ENCODE measurements around the gene IL7R. TPM values are rescaled to one million over a fixed set of nuclear protein-coding genes. Genes with fewer than 3 reads are reported as not detected.
"Not testable (repeated sequence)": the region's sequence is repeated elsewhere in the genome, so short reads cannot be mapped to it uniquely, and the experiment has no call there.

Gene IL7R
- total and polyA plus RNA-seq, 2 donors: 1.5 to 6.7 TPM

DNA sequence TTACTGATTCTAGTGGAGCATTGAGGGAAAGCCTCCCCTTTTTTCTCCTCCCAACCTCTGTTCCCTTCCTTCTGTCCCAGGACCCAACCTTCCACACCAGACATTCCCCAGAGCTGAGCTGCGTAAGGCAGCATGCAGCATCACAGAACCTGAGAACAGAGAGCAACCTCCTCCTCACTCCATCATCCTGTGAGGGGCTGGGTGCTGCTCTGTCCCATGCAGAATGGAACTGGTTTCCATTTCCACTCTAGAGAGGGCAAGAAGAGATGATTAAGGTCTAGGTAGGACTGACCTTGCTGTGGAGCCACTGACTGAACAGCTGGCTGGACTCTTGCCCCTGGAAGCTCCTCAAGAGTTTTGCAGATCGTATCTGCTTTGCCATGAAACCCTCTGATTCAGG, 30.1 kb upstream of the IL7R start:
- 82% methylated on average over 2 of the region's 2 CpGs for WGBS
- DNase-seq (ENCODE audit: extremely low spot score): no peak

DNA sequence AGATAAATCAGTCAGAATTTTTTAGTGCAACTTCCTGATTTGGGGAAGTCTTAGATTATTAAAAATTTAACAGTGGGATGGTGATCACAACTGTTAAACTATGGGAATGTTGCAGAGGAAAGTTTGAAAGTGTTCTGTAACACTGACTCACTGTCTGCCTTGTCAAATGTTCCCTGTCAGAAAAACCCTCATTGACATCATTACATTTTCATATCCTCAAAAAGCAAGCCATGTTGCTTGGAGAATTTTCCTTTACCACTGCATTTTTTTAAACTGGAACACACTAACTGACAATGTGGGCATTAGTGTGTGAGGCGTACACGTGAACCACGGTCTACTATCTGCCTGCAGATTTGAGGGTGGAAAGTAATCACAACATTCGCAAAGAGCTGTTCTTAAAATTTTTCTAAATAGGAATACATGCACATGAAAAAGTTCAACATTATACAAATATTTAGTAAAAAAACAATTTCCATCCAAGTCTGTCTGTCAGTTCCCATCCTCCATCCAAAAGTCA, 28.6 kb upstream of the IL7R start:
- Histone ChIP-seq H3K4me1 (ENCODE audit: insufficient read depth) (no peaks in the 10 kb centered on the region), H3K27ac (ENCODE audit: low read depth) (no peak overlapping the region), H3K4me3 (ENCODE audit: low read depth, low read length) (no peak overlapping the region), H3K36me3 (ENCODE audit: insufficient read depth) (no peaks in the 10 kb centered on the region)
- DNase-seq (ENCODE audit: extremely low spot score): no peak
- WGBS: 82% methylated on average over 4 of the region's 4 CpGs

More for the DNA sequence above, 30.1 kb upstream of the IL7R start:
- H3K4me1 ChIP-seq (ENCODE audit: insufficient read depth): no peaks in the 10 kb centered on the region
- no peaks in the 10 kb centered on the region for H3K36me3 ChIP-seq (ENCODE audit: insufficient read depth)
- no peak overlapping the region for H3K4me3 ChIP-seq (ENCODE audit: low read depth, low read length)
- no peak overlapping the region for H3K27ac ChIP-seq (ENCODE audit: low read depth)

DNA sequence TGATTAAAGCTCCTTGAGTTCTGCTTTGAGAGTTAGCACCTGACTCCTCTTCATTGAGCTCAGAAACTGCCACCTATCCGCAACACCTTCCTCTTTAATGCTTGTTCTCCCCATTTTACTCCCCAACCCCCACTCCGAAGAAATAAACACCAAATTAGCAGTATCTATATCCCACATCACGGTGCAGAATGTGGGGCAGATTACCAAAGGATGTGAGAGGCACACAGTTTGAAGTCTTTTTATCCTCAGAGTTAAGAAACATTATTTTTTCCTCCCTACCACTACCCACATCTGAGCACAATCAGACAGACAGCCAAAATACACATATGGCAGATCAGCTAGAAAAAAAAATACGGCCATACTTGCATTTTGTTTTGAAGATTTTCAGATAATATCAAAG, 26.1 kb upstream of the IL7R start:
- H3K4me1 ChIP-seq (ENCODE audit: insufficient read depth): no peaks in the 10 kb centered on the region
- WGBS: 57% methylated on average over 4 of the region's 4 CpGs
- DNase-seq (ENCODE audit: extremely low spot score): no peak

DNA sequence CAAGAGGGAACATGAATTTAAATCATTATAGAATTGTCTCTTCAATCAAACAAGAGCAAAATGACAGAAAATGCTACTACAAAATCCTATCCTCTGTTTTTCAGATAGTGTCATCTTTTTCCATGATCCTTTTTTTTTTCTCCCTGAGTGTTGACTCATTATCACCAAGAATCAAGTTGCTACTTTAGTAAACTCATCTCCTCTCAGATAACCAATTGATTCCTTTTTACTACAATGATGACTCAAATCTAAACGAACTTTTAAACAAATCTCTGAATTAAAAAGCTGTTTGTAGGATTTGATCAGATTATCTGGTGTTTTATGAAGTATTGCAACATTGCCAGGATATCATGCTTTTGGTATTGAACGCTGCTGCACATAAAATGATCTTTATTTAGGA, 23.9 kb upstream of the IL7R start:
- 64% methylated on average over 2 of the region's 2 CpGs for WGBS
- no peaks in the 10 kb centered on the region for H3K4me1 ChIP-seq (ENCODE audit: insufficient read depth)
- no peak overlapping the region for H3K27ac ChIP-seq (ENCODE audit: low read depth)
- no peak for DNase-seq (ENCODE audit: extremely low spot score)
- H3K4me3 ChIP-seq (ENCODE audit: low read depth, low read length): no peak overlapping the region
- no peaks in the 10 kb centered on the region for H3K36me3 ChIP-seq (ENCODE audit: insufficient read depth)

More for the DNA sequence above, 26.1 kb upstream of the IL7R start:
- no peaks in the 10 kb centered on the region for H3K36me3 ChIP-seq (ENCODE audit: insufficient read depth)
- no peak overlapping the region for H3K27ac ChIP-seq (ENCODE audit: low read depth)
- no peak overlapping the region for H3K4me3 ChIP-seq (ENCODE audit: low read depth, low read length)

DNA sequence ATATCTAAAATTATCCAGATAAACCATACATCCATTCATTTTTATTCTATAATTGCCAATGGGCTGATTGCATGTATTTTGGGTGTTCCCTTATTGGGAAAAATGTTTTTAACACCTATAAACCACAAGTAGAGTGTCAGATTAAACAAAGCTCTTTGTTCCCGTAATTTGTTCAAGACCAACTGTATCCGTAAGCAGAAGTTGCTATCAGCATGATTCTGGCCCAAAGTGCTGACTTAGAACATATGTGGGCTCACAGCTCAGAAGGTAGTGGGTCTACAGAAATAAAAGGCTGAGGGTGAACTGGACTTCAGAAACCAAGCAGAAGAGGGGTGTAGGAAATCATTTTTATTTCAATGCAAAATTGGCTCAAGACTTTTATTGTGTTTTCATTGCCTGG, 23.5 kb upstream of the IL7R start:
- WGBS: 80% methylated on average over 2 of the region's 2 CpGs
- no peaks in the 10 kb centered on the region for H3K36me3 ChIP-seq (ENCODE audit: insufficient read depth)

DNA sequence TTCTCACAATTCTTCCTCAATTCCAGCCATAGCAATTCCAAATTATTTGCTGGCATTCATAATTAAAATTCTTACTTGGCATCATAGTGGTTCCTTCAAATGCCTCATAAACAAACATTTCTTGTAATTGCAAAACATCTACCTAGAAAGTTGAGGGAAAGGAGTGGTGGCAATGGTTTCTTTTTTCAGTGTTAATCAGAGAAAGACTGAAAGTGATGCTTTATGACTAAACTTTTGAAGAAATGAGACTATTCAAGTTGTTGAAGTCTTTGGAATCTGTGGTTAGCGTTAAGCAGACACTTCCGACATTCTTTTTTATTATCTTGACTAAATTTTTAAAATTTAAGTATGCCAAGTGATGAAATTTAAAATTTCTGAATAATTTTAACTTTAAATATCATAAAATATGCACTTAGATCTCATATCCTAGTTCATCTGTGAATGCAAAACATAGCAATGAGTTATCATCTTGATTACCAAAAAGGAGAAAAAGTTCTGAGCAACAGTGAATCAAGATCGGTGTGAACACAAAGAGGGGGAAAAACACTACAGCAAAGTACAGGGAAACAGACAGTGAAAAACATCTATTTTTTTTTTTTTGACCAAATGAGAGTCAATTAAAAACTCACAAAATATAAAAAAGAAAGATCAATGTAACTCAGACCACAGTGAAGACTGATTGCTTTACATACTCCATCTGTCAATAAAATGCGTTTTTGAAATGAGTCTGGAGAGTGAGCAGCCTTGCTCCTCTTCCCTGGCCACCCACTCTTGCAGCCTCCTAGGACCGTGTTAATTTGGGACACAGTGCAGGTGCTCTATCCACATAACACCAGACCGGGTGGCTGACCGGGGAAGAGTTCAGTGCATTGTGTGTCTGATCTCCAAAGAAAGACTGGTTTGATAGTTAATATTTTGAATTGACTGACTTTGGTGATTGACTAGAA, 20.6 kb upstream of the IL7R start:
- no peak overlapping the region for H3K27ac ChIP-seq (ENCODE audit: low read depth)
- no peaks in the 10 kb centered on the region for H3K4me1 ChIP-seq (ENCODE audit: insufficient read depth)
- no peak for DNase-seq (ENCODE audit: extremely low spot score)
- H3K36me3 ChIP-seq (ENCODE audit: insufficient read depth): no peaks in the 10 kb centered on the region
- 84% methylated on average over 7 of the region's 7 CpGs for WGBS
- no peak overlapping the region for H3K4me3 ChIP-seq (ENCODE audit: low read depth, low read length)

More for the DNA sequence above, 23.5 kb upstream of the IL7R start:
- DNase-seq (ENCODE audit: extremely low spot score): no peak
- Histone ChIP-seq H3K27ac (ENCODE audit: low read depth) (no peak overlapping the region), H3K4me1 (ENCODE audit: insufficient read depth) (no peaks in the 10 kb centered on the region), H3K4me3 (ENCODE audit: low read depth, low read length) (no peak overlapping the region)

DNA sequence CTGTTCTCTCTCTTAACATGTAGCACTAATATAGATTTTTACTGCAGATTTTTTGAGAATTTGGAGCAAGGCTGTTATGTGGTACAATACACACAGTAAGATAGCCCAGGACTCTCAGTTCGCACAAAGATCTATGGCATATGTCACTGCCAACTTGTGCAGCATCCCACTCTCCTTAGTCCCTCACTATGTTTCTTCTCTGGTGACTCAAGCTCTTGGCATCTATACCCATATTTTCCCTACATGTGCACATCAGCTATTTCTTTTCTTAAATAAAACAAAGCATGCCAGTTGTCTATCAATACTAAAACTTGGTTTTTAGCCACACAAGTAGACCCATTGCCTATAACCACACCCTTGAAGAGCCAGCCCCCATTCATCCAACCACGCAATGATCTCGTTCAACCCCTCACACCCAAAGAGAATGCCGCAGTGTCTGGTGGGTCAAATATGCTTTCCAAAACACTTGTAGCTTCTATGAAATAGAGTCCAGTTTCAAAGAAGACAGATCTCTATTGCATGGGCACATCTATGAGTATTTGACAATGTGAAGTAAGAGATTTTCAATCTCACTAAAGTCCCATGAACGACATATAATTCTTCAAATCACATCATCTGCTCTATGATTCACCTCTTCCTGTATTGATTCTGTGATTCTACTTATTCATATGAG, 18.2 kb upstream of the IL7R start:
- 90% methylated on average over 5 of the region's 5 CpGs for WGBS
- no peak overlapping the region for H3K4me3 ChIP-seq (ENCODE audit: low read depth, low read length)
- H3K36me3 ChIP-seq (ENCODE audit: insufficient read depth): no peaks in the 10 kb centered on the region
- no peaks in the 10 kb centered on the region for H3K4me1 ChIP-seq (ENCODE audit: insufficient read depth)
- no peak overlapping the region for H3K27ac ChIP-seq (ENCODE audit: low read depth)
- no peak for DNase-seq (ENCODE audit: extremely low spot score)

DNA sequence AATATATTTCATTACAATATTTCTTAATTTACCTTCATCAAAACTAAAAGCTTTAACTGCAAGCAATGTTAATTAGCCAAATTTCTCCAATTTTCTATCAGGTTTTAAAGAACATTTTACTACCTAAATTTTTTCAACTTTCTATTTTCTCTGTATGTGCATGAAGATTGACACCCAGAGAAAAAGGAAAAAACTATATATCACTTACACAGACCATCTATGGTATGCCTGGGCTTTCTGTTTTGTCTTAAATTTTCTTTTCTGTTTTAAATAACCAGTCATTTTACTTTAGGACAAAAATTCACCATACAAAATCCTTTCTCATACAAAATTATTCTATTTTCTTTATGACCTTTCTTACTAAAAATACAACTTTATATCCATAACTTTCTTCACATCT, 13.8 kb upstream of the IL7R start:
- no peak for DNase-seq (ENCODE audit: extremely low spot score)
- no peaks in the 10 kb centered on the region for H3K4me1 ChIP-seq (ENCODE audit: insufficient read depth)
- H3K27ac ChIP-seq (ENCODE audit: low read depth): no peak overlapping the region
- H3K4me3 ChIP-seq (ENCODE audit: low read depth, low read length): no peak overlapping the region
- no peaks in the 10 kb centered on the region for H3K36me3 ChIP-seq (ENCODE audit: insufficient read depth)

DNA sequence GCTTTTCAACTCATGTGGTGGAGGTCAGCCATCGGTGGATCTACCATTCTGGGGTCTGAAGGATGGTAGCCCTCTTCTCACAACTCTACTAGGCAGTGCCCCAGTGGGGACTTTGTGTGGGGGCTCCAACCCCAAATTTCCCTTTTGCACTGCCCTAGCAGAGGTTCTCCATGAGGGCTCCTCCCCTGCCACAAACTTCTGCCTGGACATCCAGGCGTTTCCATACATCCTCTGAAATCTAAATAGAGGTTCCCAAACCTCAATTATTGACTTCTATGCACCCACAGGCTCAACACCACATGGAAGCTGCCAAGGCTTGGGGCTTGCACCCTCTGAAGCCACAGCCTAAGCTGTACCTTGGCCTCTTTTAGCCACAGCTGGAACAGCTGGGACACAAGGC, 11.2 kb upstream of the IL7R start:
- WGBS: 76% methylated on average over 2 of the region's 2 CpGs
- H3K4me3 ChIP-seq (ENCODE audit: low read depth, low read length); DNase-seq (ENCODE audit: extremely low spot score); H3K36me3 ChIP-seq (ENCODE audit: insufficient read depth); H3K27ac ChIP-seq (ENCODE audit: low read depth); H3K4me1 ChIP-seq (ENCODE audit: insufficient read depth): not testable (repeated sequence)

DNA sequence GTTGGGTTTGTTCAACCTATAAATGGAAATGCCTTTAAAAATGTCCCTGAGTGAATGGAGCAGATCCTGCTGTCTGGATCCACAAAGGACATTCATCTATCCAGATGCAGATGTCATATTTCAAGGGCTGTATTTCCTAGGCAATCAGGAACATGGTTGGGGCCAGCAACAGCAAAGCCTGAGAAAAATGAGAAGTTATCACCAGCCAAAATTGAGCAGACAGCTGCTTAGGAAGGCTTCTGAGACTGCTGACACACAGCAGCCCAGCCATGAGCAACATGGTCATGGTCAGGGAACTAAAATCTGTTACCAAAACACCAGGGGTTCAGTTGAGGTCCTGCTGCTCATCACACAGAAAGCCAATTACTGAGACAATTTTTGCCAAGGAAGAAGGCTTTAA, 9.2 kb upstream of the IL7R start:
- Histone ChIP-seq H3K4me3 (ENCODE audit: low read depth, low read length) (no peak overlapping the region), H3K4me1 (ENCODE audit: insufficient read depth) (no peaks in the 10 kb centered on the region), H3K36me3 (ENCODE audit: insufficient read depth) (no peaks in the 10 kb centered on the region), H3K27ac (ENCODE audit: low read depth) (no peak overlapping the region)
- no peak for DNase-seq (ENCODE audit: extremely low spot score)

DNA sequence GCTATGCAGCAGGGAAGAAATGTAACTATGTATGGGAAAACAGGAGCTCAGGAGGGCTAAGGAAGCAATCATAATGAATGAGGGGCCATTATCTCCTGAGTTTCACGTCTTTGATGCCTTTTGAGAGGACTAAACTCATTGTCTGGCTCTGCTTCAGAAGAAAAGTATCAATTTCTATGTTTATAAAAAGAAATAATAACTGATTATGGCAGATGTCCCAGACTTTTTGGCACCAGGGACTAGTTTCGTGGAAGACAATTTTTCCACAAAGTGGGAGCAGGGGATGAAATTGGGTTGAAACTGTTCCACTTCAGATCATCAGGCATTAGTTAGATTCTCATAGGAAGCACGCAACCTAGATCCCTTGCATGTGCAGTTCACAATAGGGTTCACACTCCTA, 8.7 kb upstream of the IL7R start:
- Histone ChIP-seq H3K27ac (ENCODE audit: low read depth) (no peak overlapping the region), H3K4me3 (ENCODE audit: low read depth, low read length) (no peak overlapping the region), H3K4me1 (ENCODE audit: insufficient read depth) (no peaks in the 10 kb centered on the region), H3K36me3 (ENCODE audit: insufficient read depth) (no peaks in the 10 kb centered on the region)
- DNase-seq (ENCODE audit: extremely low spot score): no peak
- 43% methylated on average over 3 of the region's 3 CpGs for WGBS

DNA sequence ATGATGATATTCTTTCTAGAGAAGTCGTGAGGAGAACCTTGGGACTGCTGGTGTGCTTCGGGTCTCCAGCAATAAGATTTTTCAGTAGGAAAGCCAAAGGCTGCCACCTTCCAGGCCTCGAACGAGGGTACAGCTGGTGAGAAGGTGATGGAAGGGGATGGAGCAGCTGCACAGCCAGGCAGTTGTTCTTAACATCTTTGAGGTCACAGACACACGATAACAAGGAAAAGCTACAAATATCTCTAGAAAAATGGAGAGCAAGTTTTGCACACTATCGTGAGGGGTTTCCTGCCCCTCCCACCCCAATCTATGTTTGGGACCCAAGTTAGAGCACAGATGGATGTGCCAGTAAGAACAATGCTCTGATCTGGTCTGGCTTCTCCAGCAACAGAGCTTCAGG, 6.8 kb upstream of the IL7R start:
- no peaks in the 10 kb centered on the region for H3K36me3 ChIP-seq (ENCODE audit: insufficient read depth)
- no peaks in the 10 kb centered on the region for H3K4me1 ChIP-seq (ENCODE audit: insufficient read depth)
- WGBS: 85% methylated on average over 6 of the region's 6 CpGs

DNA sequence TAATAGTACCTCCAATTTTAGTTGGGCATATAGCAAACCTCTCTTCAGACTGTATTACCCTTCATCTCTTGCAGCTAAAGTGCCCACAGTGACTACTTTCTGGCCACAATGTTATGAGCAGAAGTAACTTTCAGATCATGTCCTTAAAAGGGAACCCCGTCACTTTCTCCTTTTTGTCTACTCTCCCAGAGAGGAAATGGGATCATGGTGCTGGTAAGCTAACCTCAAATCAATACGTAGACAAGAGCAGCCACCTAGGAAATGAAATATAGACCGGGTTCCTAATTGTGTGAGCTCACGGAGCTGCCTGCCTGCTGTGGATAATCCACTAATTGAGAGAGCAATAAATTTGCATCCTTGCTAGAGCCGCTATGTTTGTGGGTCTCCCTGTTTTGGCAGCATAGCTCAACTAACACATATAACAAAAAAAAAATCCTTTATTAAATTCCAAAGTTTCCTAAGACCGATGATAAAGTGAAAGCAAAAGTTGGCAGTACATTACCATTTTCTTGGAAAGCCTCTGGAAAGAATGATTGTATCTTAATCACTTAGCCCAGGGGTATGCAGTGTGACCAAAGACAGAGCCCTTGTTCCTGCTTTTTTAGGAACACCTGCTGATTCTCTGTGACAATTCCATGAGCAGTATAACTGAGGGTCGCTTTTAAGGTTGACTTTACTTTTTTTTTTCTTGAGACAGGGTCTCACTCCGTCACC, 5.6 kb upstream of the IL7R start:
- Histone ChIP-seq H3K4me3 (ENCODE audit: low read depth, low read length) (no peak overlapping the region), H3K4me1 (ENCODE audit: insufficient read depth) (no peaks in the 10 kb centered on the region), H3K27ac (ENCODE audit: low read depth) (no peak overlapping the region), H3K36me3 (ENCODE audit: insufficient read depth) (no peaks in the 10 kb centered on the region)
- DNase-seq (ENCODE audit: extremely low spot score): no peak
- 50% methylated on average over 8 of the region's 8 CpGs for whole genome bisulfite sequencing

More for the DNA sequence above, 6.8 kb upstream of the IL7R start:
- H3K4me3 ChIP-seq (ENCODE audit: low read depth, low read length): no peak overlapping the region
- H3K27ac ChIP-seq (ENCODE audit: low read depth): no peak overlapping the region
- DNase-seq (ENCODE audit: extremely low spot score): no peak

Data from urinary bladder (tissue), 4 donors.